DOHH2 (cell line): Measurements from ENCODE around the gene CAPZB.

Experiments
- EZH2phosphoT487 ChIP-seq: fragments of 200-600 bp; sonication (generic); IDR thresholded peaks from 2 replicates; pipeline ENCODE4 v1.6.1; 2017; ENCODE audit warnings: borderline replicate concordance, mild to moderate bottlenecking, antibody characterized with exemption, low read length, moderate library complexity, mixed read lengths
- TF ChIP-seq, protein P1 (sequence below): fragments of 200-600 bp; sonication (generic); IDR thresholded peaks from one replicate; pipeline ENCODE4 v1.5.1; 2014; ENCODE audit warnings: antibody characterized with exemption, mild to moderate bottlenecking, low read depth, low read length; ENCODE audit not compliant: poor library complexity, severe bottlenecking

DNA sequence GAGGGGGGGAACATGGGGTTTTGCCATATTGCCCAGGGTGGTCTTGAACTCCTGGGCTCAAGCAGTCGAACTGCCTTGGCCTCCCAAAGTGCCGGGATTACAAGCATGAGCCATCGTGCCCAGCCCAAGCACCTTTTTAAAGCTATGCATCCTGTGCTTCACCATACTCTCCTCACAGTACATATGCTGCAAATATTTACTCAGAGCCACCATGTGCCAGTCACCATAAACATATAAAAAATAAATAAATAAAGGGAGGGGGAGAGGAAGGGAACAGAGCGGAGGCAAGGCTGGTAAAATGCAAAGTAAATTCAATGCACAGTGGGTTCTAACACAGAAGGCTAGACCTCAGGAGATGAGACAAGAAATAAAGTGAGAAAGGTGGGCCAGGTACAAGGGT lies 64.7 kb downstream of the CAPZB start:
- TF ChIP-seq, protein P1, sequence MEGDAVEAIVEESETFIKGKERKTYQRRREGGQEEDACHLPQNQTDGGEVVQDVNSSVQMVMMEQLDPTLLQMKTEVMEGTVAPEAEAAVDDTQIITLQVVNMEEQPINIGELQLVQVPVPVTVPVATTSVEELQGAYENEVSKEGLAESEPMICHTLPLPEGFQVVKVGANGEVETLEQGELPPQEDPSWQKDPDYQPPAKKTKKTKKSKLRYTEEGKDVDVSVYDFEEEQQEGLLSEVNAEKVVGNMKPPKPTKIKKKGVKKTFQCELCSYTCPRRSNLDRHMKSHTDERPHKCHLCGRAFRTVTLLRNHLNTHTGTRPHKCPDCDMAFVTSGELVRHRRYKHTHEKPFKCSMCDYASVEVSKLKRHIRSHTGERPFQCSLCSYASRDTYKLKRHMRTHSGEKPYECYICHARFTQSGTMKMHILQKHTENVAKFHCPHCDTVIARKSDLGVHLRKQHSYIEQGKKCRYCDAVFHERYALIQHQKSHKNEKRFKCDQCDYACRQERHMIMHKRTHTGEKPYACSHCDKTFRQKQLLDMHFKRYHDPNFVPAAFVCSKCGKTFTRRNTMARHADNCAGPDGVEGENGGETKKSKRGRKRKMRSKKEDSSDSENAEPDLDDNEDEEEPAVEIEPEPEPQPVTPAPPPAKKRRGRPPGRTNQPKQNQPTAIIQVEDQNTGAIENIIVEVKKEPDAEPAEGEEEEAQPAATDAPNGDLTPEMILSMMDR: no peak
- TF ChIP-seq EZH2phosphoT487: no peak
